UCSD-AML1 (cell line): Measurements from ENCODE around the gene AGPAT4.

Source experiments
- DNase-seq: peaks from one replicate; lab custom pipeline; 2025; ENCODE audit not compliant: unreplicated experiment; lab: John Stamatoyannopoulos, UW

AGPAT4 gene

DNA sequence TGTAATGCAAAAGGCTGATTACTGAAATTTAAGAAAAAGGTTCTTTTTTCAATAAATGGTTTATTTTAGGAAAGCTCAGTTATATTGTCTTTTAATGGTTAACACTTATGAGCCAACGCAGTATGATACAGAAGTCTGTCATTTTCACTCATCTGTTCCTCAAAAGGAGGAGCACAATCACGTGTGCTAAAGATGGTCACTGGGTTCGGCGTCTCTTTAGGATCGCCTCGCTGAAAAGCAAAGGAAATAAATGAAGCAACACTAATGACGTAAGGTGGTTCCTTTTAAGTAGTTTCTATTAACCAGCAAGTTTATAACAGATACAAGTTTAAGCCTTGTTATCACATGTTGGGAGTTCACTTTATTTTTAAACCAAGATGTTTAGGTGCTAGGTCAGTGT is 156.6 kb downstream of the AGPAT4 start:
- no peak for DNase-seq

GRCh38 chr6:161116554-161116953 is 157.3 kb downstream of the AGPAT4 start:
- no peak for DNase-seq

DNA sequence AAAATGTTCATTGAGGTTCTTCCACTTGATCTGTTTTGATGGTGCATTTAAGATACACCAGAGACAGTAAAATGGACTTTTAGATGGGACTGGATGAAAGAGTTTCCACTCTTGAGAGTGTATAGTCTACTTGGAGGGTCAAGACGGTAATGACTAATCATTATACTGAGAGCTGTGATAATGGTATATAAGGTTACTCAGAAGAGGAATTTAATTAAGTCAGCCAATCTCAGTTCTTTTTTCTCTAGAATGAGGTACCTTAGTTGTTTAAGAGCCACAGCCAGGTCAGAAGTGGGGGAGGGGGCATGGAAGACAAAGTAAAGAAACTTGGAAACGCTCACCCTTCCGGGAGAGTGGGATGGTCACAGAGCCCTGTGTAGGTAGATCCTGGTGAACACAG is 158.4 kb downstream of the AGPAT4 start:
- no peak for DNase-seq

DNA sequence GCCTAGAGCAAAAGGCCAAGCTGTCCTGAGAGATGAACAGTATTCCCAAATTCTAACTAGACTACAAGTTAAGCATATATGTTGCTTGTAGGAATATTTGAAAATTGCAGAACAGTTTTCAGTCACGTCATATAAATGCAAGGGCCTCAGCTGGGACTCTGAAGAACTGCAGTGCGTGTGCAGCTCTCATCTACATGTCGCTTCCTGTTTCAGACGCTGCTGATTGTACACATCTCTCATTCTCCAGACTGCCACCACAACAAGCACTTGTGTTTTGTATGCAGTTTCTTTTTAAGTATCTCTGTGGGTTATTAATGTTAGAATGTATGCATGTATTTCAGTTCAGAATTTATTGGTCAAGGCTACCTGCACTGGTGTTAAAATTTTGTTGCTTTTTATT is 162.6 kb downstream of the AGPAT4 start:
- DNase-seq, result no peak

- no peak for DNase-seq
Observed at GRCh38 chr6:161110028-161110779, 163.7 kb downstream of the AGPAT4 start.

- DNase-seq, result no peak
Observed at GRCh38 chr6:161109366-161109765, 164.5 kb downstream of the AGPAT4 start.

- DNase-seq, result no peak
Observed at GRCh38 chr6:161108916-161109315, 164.9 kb downstream of the AGPAT4 start.

DNA sequence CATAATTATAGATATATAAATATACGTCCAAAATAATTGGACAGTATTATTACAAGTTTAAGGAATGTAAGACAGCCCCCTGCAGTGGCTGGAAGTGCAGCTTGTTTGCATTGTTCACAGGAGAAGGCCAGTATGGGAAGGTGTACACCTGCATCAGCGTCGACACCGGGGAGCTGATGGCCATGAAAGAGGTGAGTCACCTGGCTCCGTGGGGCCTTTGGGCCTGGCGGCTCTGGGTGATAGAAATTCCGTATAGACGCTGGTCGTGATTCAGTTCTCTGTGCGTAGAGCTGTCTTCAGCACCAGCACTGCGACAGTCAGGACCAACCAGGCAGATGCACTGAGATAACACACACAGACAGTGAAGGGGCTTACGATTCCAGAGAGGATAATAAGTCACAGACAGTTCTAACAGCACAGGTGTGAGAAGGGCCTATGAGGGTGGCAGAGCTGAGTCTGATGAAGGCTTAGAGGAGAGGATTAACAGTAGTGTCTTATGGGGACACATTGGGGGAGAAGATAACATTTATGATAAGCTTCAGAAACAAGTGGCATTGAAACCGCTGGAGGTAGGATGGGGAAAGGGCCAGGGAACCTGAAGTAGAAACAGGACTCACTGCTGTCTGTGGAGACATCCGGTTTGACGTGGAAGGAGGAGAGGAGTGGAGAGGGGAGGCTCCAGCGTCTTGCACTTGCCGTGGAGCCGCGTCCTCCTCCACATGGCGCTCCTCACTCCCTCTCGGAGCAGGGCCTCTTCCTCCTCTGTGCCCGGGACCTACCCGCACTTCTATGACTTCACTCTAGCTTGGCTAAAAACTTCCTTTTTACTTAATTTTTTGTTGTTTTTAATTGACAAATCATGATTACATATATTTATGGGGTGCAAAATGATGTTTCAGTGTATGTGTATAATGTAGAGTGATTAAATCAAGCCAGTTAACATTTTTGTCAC is 165.8 kb downstream of the AGPAT4 start:
- DNase-seq, result no peak

GRCh38 chr6:161105408-161105807 is 168.5 kb downstream of the AGPAT4 start:
- DNase-seq, result no peak

DNA sequence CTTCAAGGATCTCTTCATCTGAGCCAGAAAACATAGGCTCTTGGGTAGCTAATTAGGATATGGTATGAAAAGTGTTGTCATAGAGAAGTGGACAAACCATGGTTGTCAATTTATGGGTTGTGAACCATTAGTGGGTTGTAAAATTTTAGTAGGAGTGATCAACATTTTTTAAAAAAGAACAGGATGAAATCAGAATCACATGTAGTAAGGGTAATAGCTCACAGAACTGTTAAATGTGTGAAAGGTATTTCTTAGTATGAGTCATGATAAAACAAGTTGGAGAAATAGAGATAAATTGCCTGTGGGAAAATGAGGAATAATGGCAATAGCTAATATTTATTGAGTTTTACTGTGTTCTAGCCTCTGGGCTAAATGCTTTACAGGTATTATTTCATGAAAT is 168.9 kb downstream of the AGPAT4 start:
- DNase-seq, result no peak

GRCh38 chr6:161103475-161103874 is 170.4 kb downstream of the AGPAT4 start:
- DNase-seq, result no peak

GRCh38 chr6:161101517-161101916 is 172.3 kb downstream of the AGPAT4 start:
- no peak for DNase-seq

- DNase-seq, result no peak
Observed at GRCh38 chr6:161100072-161100471, 173.8 kb downstream of the AGPAT4 start.

GRCh38 chr6:161095916-161096315 is 177.9 kb downstream of the AGPAT4 start:
- no peak for DNase-seq

GRCh38 chr6:161094955-161095354 is 178.9 kb downstream of the AGPAT4 start:
- DNase-seq, result no peak

GRCh38 chr6:161091972-161092701 is 181.7 kb downstream of the AGPAT4 start:
- DNase-seq, result no peak

DNA sequence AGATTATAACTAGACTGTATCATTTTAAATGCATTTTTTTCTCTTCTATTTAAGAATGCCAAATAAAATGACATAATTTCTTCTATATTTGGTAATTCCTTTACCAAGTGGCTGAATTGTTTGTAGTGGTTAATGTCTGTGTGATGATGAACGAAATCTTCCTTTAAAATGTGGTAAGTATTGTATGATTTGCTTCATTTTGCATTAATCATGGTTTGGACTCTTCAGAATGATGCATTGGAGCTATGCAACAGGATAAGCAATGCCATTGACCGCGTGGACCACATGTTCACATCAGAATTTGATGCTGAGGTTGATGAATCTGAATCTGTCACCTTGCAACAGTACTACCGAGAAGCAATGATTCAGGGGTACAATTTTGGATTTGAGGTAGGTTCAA is 182.7 kb downstream of the AGPAT4 start:
- no peak for DNase-seq

GRCh38 chr6:161088676-161089328 is 185.1 kb downstream of the AGPAT4 start:
- no peak for DNase-seq

DNA sequence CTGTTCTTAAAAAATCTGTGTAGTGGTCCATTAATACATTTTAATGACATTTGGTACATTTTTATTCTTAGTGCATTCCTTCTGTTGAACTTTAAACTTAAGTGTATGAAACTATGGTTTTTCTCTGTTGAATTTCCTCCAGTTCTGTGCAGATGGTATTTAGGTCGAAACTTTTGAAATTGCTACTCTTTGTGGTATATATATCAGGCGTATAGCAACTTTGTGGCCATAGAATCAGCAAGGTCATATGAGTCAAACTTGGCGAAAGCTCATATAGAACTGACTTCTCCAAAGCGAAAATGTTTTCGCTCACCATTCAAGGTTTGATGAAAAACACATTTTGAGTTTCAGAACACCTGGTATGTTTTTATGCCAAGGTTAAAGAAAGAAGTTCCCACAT is 188.6 kb downstream of the AGPAT4 start:
- no peak for DNase-seq

- DNase-seq, result no peak
Observed at GRCh38 chr6:161082215-161082614, 191.6 kb downstream of the AGPAT4 start.
